Karpas-422 (cell line): ENCODE data around the gene WDR49. TPM values are rescaled to one million over a fixed set of nuclear protein-coding genes. Genes with fewer than 3 reads are reported as not detected.

Source experiments
- DNase-seq: peaks from one replicate; pipeline ENCODE4 v3.0.0-alpha.2; 2015
- H2AFZ ChIP-seq: fragments of 200-600 bp; sonication (generic); 2 replicates; pipeline ENCODE4 v1.6.1; 2014; ENCODE audit warnings: antibody characterized with exemption, low read length, mixed read lengths
- H3K27ac ChIP-seq: fragments of 200-600 bp; sonication (generic); 2 replicates; pipeline ENCODE4 v1.5.1; 2014; ENCODE audit warnings: mild to moderate bottlenecking, low read length, moderate library complexity
- H3K27me3 ChIP-seq: fragments of 200-600 bp; sonication (generic); 2 replicates; pipeline ENCODE4 v1.6.1; 2014; ENCODE audit warnings: low read length, mixed read lengths
- H3K36me3 ChIP-seq: fragments of 200-600 bp; sonication (generic); 2 replicates; pipeline ENCODE4 v1.6.1; 2014; ENCODE audit warnings: low read length, mixed read lengths; ENCODE audit not compliant: insufficient read depth
- H3K4me1 ChIP-seq: fragments of 200-600 bp; sonication (generic); 2 replicates; pipeline ENCODE4 v1.6.1; 2014; ENCODE audit warnings: mild to moderate bottlenecking, low read length, mixed read lengths
- H3K4me2 ChIP-seq: fragments of 200-600 bp; sonication (generic); 2 replicates; pipeline ENCODE4 v1.6.1; 2014; ENCODE audit warnings: low read length, low read depth, mild to moderate bottlenecking; ENCODE audit not compliant: poor library complexity, severe bottlenecking
- H3K4me3 ChIP-seq: fragments of 200-600 bp; sonication (generic); 2 replicates; pipeline ENCODE4 v1.5.1; 2014; ENCODE audit warnings: mild to moderate bottlenecking, antibody characterized with exemption, low read length, mixed read lengths
- H3K79me2 ChIP-seq: fragments of 200-600 bp; sonication (generic); 2 replicates; pipeline ENCODE4 v1.6.1; 2014; ENCODE audit warnings: mild to moderate bottlenecking, low read length, mixed read lengths
- H3K9ac ChIP-seq: fragments of 200-600 bp; sonication (generic); 2 replicates; pipeline ENCODE4 v1.6.0; 2014; ENCODE audit warnings: low read length
- H3K9me2 ChIP-seq: fragments of 200-600 bp; sonication (generic), shearing (Covaris generic); replicated peaks from 2 replicates; pipeline ENCODE4 v1.6.0; 2014; ENCODE audit warnings: mild to moderate bottlenecking, low read length, moderate library complexity; ENCODE audit not compliant: insufficient read depth
- H3K9me3 ChIP-seq: fragments of 300-700, 200-600 bp; sonication (generic); 2 replicates; pipeline ENCODE4 v1.6.1; 2014; ENCODE audit warnings: low read length, mixed read lengths
- H4K20me1 ChIP-seq: fragments of 200-600 bp; sonication (generic); 2 replicates; pipeline ENCODE4 v1.6.1; 2014; ENCODE audit warnings: mild to moderate bottlenecking, antibody characterized with exemption, low read length, low read depth; ENCODE audit not compliant: insufficient read depth
- total RNA-seq: library from RNA; depleted of rRNA; stranded (reverse); fragments of >200 nt; shearing (Covaris generic); gene quantifications from 2 replicates; pipeline ENCODE4 v1.2.3, GENCODE V29; 2014; ENCODE audit warnings: low replicate concordance

WDR49 gene
- total RNA-seq, 1 experiment from 2014 or later: not detected

- Histone ChIP-seq H3K4me3 (no peak overlapping the region), H3K4me2 (no peak overlapping the region), H3K9me3 (no peaks in the 10 kb centered on the region), H3K27ac (no peak overlapping the region), H3K79me2 (no peaks in the 10 kb centered on the region), H3K36me3 (no peaks in the 10 kb centered on the region), H2AFZ (no peak overlapping the region), H4K20me1 (no peaks in the 10 kb centered on the region), H3K9ac (no peak overlapping the region), H3K4me1 (no peaks in the 10 kb centered on the region), H3K9me2 (no peaks in the 10 kb centered on the region), H3K27me3 (no peaks in the 10 kb centered on the region)
- DNase-seq: no peak
These were observed 151.3 kb downstream of the WDR49 start for GRCh38 chr3:167502401-167502800.

- Histone ChIP-seq H3K36me3 (no peaks in the 10 kb centered on the region), H3K4me2 (no peak overlapping the region), H2AFZ (no peak overlapping the region), H3K27me3 (no peaks in the 10 kb centered on the region), H3K79me2 (no peaks in the 10 kb centered on the region), H3K9me3 (no peaks in the 10 kb centered on the region), H3K9me2 (no peaks in the 10 kb centered on the region), H3K9ac (no peak overlapping the region), H4K20me1 (no peaks in the 10 kb centered on the region), H3K4me1 (no peaks in the 10 kb centered on the region), H3K4me3 (no peak overlapping the region), H3K27ac (no peak overlapping the region)
- DNase-seq: no peak
These were observed 151.8 kb downstream of the WDR49 start for GRCh38 chr3:167501941-167502340.

- no peaks in the 10 kb centered on the region for H3K79me2 ChIP-seq
- no peak overlapping the region for H3K4me3 ChIP-seq
- DNase-seq: no peak
- H3K4me2 ChIP-seq: no peak overlapping the region
- H3K4me1 ChIP-seq: no peaks in the 10 kb centered on the region
- H3K9me2 ChIP-seq: no peaks in the 10 kb centered on the region
- no peaks in the 10 kb centered on the region for H3K36me3 ChIP-seq
- H3K27ac ChIP-seq: no peak overlapping the region
- H3K9ac ChIP-seq: no peak overlapping the region
- H2AFZ ChIP-seq: no peak overlapping the region
- no peaks in the 10 kb centered on the region for H4K20me1 ChIP-seq
- H3K27me3 ChIP-seq: no peaks in the 10 kb centered on the region
- no peaks in the 10 kb centered on the region for H3K9me3 ChIP-seq
These were observed 155.8 kb downstream of the WDR49 start for GRCh38 chr3:167497903-167498302.

- Histone ChIP-seq H3K9me2 (no peaks in the 10 kb centered on the region), H3K4me3 (no peak overlapping the region), H3K4me1 (peaks cover 17% of the 10 kb centered on the region), H3K9me3 (no peaks in the 10 kb centered on the region), H3K27me3 (no peaks in the 10 kb centered on the region), H4K20me1 (no peaks in the 10 kb centered on the region), H3K27ac (no peak overlapping the region), H3K79me2 (no peaks in the 10 kb centered on the region), H3K4me2 (no peak overlapping the region), H3K36me3 (no peaks in the 10 kb centered on the region), H3K9ac (no peak overlapping the region), H2AFZ (no peak overlapping the region)
- peak; percentile 56 for DNase-seq
These were observed 160.5 kb downstream of the WDR49 start for GRCh38 chr3:167493244-167493643.

- Histone ChIP-seq H3K4me1 (peaks cover 17% of the 10 kb centered on the region), H3K9me2 (no peaks in the 10 kb centered on the region), H2AFZ (no peak overlapping the region), H3K27ac (no peak overlapping the region), H3K36me3 (no peaks in the 10 kb centered on the region), H3K79me2 (no peaks in the 10 kb centered on the region), H4K20me1 (no peaks in the 10 kb centered on the region), H3K4me2 (no peak overlapping the region), H3K9me3 (no peaks in the 10 kb centered on the region), H3K27me3 (no peaks in the 10 kb centered on the region), H3K9ac (no peak overlapping the region), H3K4me3 (no peak overlapping the region)
- DNase-seq: no peak
These were observed 162.1 kb downstream of the WDR49 start for GRCh38 chr3:167491621-167492020.

GRCh38 chr3:167489571-167489970 is 164.2 kb downstream of the WDR49 start:
- peaks cover 17% of the 10 kb centered on the region for H3K4me1 ChIP-seq
- no peaks in the 10 kb centered on the region for H3K36me3 ChIP-seq
- no peak overlapping the region for H3K27ac ChIP-seq
- H3K9me3 ChIP-seq: no peaks in the 10 kb centered on the region
- no peak overlapping the region for H2AFZ ChIP-seq
- H3K4me3 ChIP-seq: no peak overlapping the region
- no peaks in the 10 kb centered on the region for H4K20me1 ChIP-seq
- H3K4me2 ChIP-seq: no peak overlapping the region
- no peak for DNase-seq
- H3K9ac ChIP-seq: no peak overlapping the region
- H3K79me2 ChIP-seq: no peaks in the 10 kb centered on the region
- H3K9me2 ChIP-seq: no peaks in the 10 kb centered on the region
- H3K27me3 ChIP-seq: no peaks in the 10 kb centered on the region

GRCh38 chr3:167487556-167487955 is 166.2 kb downstream of the WDR49 start:
- Histone ChIP-seq H3K9me3 (no peaks in the 10 kb centered on the region), H3K4me3 (no peak overlapping the region), H2AFZ (no peak overlapping the region), H3K9me2 (no peaks in the 10 kb centered on the region), H3K27ac (no peak overlapping the region), H3K36me3 (no peaks in the 10 kb centered on the region), H4K20me1 (no peaks in the 10 kb centered on the region), H3K9ac (no peak overlapping the region), H3K4me1 (peaks cover 17% of the 10 kb centered on the region), H3K27me3 (no peaks in the 10 kb centered on the region), H3K79me2 (no peaks in the 10 kb centered on the region), H3K4me2 (no peak overlapping the region)
- DNase-seq: no peak

GRCh38 chr3:167484551-167484950 is 169.2 kb downstream of the WDR49 start:
- no peak overlapping the region for H3K27ac ChIP-seq
- H3K27me3 ChIP-seq: no peaks in the 10 kb centered on the region
- H2AFZ ChIP-seq: no peak overlapping the region
- no peaks in the 10 kb centered on the region for H3K9me3 ChIP-seq
- no peaks in the 10 kb centered on the region for H3K4me1 ChIP-seq
- H3K4me2 ChIP-seq: no peak overlapping the region
- no peaks in the 10 kb centered on the region for H4K20me1 ChIP-seq
- no peaks in the 10 kb centered on the region for H3K79me2 ChIP-seq
- no peak overlapping the region for H3K9ac ChIP-seq
- no peak overlapping the region for H3K4me3 ChIP-seq
- DNase-seq: no peak
- H3K9me2 ChIP-seq: no peaks in the 10 kb centered on the region
- no peaks in the 10 kb centered on the region for H3K36me3 ChIP-seq
